ENCODE data around the gene GSDME.

The GSDME gene

DNA sequence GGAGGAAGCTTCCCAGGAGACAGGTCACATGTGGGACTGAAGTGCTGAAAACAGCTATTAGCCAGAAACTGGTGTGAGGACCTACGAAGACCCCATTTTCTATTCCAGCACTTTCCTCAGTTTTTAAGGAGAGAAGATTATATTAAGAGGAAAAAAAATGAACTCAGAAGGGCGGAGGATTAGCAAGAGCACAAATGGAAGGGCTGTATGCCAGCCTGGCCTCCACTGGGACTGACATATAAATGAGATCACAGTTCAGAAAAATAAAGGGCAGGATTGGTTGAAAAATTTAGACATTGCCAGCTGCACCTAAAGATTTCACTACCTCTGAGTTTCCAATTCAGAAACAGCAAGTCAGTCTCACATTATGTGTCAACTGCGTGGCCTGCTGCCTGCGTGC is 53.0 kb downstream of the GSDME start:
- no peaks in the 10 kb centered on the region for H3K36me3 ChIP-seq (replicated peaks; ENCODE audit: insufficient read depth, low read length)
- no peaks in the 10 kb centered on the region for H3K4me1 ChIP-seq (ENCODE audit: low read length)
- H3K9ac ChIP-seq (ENCODE audit: low read length): no peak overlapping the region

GRCh38 chr7:24703296-24703695 is 54.0 kb downstream of the GSDME start:
- TF ChIP-seq EZH2 (optimal IDR thresholded peaks at IDR 0.05; ENCODE audit: low read depth, low read length) (no peak), EZH2phosphoT487 (IDR thresholded peaks at IDR 0.05; ENCODE audit: low read length) (no peak)
- TF ChIP-seq, protein P1, sequence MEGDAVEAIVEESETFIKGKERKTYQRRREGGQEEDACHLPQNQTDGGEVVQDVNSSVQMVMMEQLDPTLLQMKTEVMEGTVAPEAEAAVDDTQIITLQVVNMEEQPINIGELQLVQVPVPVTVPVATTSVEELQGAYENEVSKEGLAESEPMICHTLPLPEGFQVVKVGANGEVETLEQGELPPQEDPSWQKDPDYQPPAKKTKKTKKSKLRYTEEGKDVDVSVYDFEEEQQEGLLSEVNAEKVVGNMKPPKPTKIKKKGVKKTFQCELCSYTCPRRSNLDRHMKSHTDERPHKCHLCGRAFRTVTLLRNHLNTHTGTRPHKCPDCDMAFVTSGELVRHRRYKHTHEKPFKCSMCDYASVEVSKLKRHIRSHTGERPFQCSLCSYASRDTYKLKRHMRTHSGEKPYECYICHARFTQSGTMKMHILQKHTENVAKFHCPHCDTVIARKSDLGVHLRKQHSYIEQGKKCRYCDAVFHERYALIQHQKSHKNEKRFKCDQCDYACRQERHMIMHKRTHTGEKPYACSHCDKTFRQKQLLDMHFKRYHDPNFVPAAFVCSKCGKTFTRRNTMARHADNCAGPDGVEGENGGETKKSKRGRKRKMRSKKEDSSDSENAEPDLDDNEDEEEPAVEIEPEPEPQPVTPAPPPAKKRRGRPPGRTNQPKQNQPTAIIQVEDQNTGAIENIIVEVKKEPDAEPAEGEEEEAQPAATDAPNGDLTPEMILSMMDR (IDR thresholded peaks at IDR 0.05; ENCODE audit: low read length): no peak
- H3K4me2 ChIP-seq (ENCODE audit: low read depth, low read length): no peak overlapping the region
- no peaks in the 10 kb centered on the region for H3K79me2 ChIP-seq (ENCODE audit: low read length)
- no peaks in the 10 kb centered on the region for H3K27me3 ChIP-seq (replicated peaks; ENCODE audit: insufficient read depth, low read length)
- no peaks in the 10 kb centered on the region for H3F3A ChIP-seq (ENCODE audit: insufficient read depth, low read length)
- no peak overlapping the region for H3K4me3 ChIP-seq (ENCODE audit: low read length)
- no peaks in the 10 kb centered on the region for H3K4me1 ChIP-seq (ENCODE audit: low read length)
- no peak for DNase-seq
- no peaks in the 10 kb centered on the region for H3K9me2 ChIP-seq (replicated peaks; ENCODE audit: insufficient read depth, low read length)
- no peak overlapping the region for H3K27ac ChIP-seq (ENCODE audit: low read length)
- H2AFZ ChIP-seq (ENCODE audit: low read length): no peak overlapping the region
- no peaks in the 10 kb centered on the region for H3K36me3 ChIP-seq (replicated peaks; ENCODE audit: insufficient read depth, low read length)
- no peaks in the 10 kb centered on the region for H4K20me1 ChIP-seq (ENCODE audit: insufficient read depth, low read length)
- H3K9me3 ChIP-seq (replicated peaks; ENCODE audit: insufficient read depth, low read length): no peaks in the 10 kb centered on the region
- no peak overlapping the region for H3K9ac ChIP-seq (ENCODE audit: low read length)

More for the DNA sequence above, 53.0 kb downstream of the GSDME start:
- TF ChIP-seq, protein P1 (IDR thresholded peaks at IDR 0.05; ENCODE audit: low read length): no peak
- TF ChIP-seq EZH2 (optimal IDR thresholded peaks at IDR 0.05; ENCODE audit: low read depth, low read length): no peak
- no peak for TF ChIP-seq EZH2phosphoT487 (IDR thresholded peaks at IDR 0.05; ENCODE audit: low read length)
- Histone ChIP-seq H3K9me3 (replicated peaks; ENCODE audit: insufficient read depth, low read length) (no peaks in the 10 kb centered on the region), H3K27ac (ENCODE audit: low read length) (no peak overlapping the region), H3K27me3 (replicated peaks; ENCODE audit: insufficient read depth, low read length) (no peaks in the 10 kb centered on the region), H3F3A (ENCODE audit: insufficient read depth, low read length) (no peaks in the 10 kb centered on the region), H4K20me1 (ENCODE audit: insufficient read depth, low read length) (no peaks in the 10 kb centered on the region), H2AFZ (ENCODE audit: low read length) (no peak overlapping the region), H3K4me3 (ENCODE audit: low read length) (no peak overlapping the region), H3K9me2 (replicated peaks; ENCODE audit: insufficient read depth, low read length) (no peaks in the 10 kb centered on the region), H3K79me2 (ENCODE audit: low read length) (no peaks in the 10 kb centered on the region), H3K4me2 (ENCODE audit: low read depth, low read length) (no peak overlapping the region)
- DNase-seq: no peak

DNA sequence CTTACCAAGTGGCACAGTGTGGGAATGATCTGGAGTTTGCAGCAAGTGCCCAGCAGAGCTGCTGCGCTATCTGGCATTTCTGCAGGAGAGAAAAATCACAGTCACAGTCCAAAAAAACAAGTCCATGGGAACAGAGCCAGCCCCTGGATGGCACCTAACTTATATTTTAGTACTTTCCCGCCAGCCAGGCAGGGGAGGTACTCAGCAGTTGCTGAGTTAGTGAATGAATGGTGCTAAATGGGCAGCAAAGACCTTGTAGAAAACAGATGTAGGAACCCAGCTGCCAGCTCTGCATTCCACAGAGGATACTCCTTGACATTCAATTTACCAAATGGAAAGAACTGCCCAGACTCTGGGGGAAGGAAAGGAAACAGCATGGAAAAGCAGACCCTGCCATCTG is 54.5 kb downstream of the GSDME start:
- no peak overlapping the region for H3K4me2 ChIP-seq (ENCODE audit: low read depth, low read length)
- no peaks in the 10 kb centered on the region for H3K36me3 ChIP-seq (replicated peaks; ENCODE audit: insufficient read depth, low read length)
- TF ChIP-seq EZH2phosphoT487 (IDR thresholded peaks at IDR 0.05; ENCODE audit: low read length) (no peak), EZH2 (optimal IDR thresholded peaks at IDR 0.05; ENCODE audit: low read depth, low read length) (no peak)
- TF ChIP-seq, protein P1 (IDR thresholded peaks at IDR 0.05; ENCODE audit: low read length): no peak
- no peaks in the 10 kb centered on the region for H3K9me3 ChIP-seq (replicated peaks; ENCODE audit: insufficient read depth, low read length)
- H3F3A ChIP-seq (ENCODE audit: insufficient read depth, low read length): no peaks in the 10 kb centered on the region
- H3K27ac ChIP-seq (ENCODE audit: low read length): no peak overlapping the region
- no peak overlapping the region for H2AFZ ChIP-seq (ENCODE audit: low read length)
- H3K9me2 ChIP-seq (replicated peaks; ENCODE audit: insufficient read depth, low read length): no peaks in the 10 kb centered on the region
- no peaks in the 10 kb centered on the region for H4K20me1 ChIP-seq (ENCODE audit: insufficient read depth, low read length)
- H3K79me2 ChIP-seq (ENCODE audit: low read length): no peaks in the 10 kb centered on the region
- DNase-seq: no peak
- H3K9ac ChIP-seq (ENCODE audit: low read length): no peak overlapping the region
- H3K27me3 ChIP-seq (replicated peaks; ENCODE audit: insufficient read depth, low read length): no peaks in the 10 kb centered on the region
- H3K4me3 ChIP-seq (ENCODE audit: low read length): no peak overlapping the region
- no peaks in the 10 kb centered on the region for H3K4me1 ChIP-seq (ENCODE audit: low read length)

All from MM.1S (cell line).